COLO668 (cell line): ENCODE data around the gene VN1R2.
"Not testable (repeated sequence)": the region's sequence is repeated elsewhere in the genome, so short reads cannot be mapped to it uniquely, and the experiment has no call there.

Experiments
- DNase-seq: peaks from one replicate; lab custom pipeline; 2025; ENCODE audit not compliant: unreplicated experiment; lab: John Stamatoyannopoulos, UW

The VN1R2 gene

GRCh38 chr19:53257715-53258342 lies at the start of gene VN1R2:
Gene VN1R2, plus strand, starts transcription at chr19:53258292. Its CDS starts 84 bp downstream, at chr19:53258376.
- peak; percentile 3 for DNase-seq

- not testable (repeated sequence) for DNase-seq
These were observed 46.5 kb upstream of the VN1R2 start for GRCh38 chr19:53211554-53211953.

- no peak for DNase-seq
These were observed 45.3 kb upstream of the VN1R2 start for GRCh38 chr19:53212703-53213320.

- DNase-seq, result not testable (repeated sequence)
These were observed 35.4 kb upstream of the VN1R2 start for GRCh38 chr19:53222716-53223115.

DNA sequence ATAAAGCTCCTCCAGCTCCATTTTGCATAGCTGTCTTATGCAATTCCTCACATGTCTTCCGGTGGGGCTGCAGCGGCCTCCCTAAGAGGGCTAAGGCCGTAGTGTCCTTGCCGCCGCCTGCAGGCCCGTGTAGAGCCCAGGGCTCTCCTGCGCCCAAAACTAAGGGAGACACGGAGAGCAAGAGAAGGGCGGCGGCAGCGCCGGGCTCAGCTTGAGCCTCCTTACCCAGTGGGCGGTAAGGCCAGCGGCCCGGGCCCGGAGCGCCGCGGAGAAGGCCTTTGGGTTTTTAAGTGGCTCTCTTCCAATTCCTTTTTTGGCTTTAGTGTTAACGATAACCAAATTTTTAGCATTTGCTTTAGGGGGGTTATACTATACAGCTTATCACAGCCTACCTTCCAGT lies 33.5 kb upstream of the VN1R2 start:
- no peak for DNase-seq

DNA sequence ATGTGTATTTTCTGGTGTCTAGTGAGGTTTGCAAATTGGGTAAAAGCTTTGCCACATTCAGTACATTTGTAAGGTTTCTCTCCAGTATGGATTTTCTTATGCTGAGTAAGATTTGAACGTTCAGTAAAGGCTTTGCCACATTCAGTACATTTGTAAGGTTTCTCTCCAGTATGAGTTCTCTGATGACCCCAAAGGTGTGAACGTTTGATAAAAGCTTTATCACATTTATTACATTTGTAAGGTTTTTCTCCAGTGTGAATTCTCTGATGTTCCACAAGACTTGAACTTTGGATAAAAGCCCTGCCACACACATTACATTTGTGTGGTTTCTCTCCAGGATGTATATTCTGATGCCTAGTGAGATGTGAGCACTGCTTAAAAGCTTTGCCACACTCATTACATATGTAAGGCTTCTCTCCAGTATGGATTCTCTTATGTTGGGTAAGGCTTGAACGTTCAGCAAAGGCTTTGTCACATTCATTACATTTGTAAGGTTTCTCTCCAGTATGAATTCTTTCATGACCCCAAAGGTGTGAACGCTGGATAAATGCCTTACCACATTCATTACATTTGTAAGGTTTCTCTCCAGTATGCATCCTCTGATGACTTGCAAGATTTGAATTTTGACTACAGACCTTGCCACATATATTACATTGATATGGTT lies 20.8 kb upstream of the VN1R2 start:
- DNase-seq, result no peak

DNA sequence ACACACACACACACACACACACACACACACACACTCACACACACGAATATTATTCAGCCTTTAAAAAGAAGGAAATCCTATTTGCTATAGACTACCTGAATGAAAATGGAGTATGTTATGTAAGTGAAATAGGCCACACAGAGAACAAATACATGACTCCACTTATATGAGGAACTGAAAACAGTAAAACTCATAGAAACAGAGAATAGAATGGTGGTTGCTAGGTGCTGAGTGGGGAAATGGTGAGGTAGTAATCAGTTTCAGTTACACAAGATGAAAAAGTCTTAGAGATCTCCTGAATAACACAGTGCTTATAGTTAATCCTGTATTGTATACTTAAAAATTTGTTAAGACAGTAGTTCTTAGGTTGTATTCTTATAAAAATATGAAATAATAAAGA lies 11.6 kb upstream of the VN1R2 start:
- DNase-seq, result no peak

DNA sequence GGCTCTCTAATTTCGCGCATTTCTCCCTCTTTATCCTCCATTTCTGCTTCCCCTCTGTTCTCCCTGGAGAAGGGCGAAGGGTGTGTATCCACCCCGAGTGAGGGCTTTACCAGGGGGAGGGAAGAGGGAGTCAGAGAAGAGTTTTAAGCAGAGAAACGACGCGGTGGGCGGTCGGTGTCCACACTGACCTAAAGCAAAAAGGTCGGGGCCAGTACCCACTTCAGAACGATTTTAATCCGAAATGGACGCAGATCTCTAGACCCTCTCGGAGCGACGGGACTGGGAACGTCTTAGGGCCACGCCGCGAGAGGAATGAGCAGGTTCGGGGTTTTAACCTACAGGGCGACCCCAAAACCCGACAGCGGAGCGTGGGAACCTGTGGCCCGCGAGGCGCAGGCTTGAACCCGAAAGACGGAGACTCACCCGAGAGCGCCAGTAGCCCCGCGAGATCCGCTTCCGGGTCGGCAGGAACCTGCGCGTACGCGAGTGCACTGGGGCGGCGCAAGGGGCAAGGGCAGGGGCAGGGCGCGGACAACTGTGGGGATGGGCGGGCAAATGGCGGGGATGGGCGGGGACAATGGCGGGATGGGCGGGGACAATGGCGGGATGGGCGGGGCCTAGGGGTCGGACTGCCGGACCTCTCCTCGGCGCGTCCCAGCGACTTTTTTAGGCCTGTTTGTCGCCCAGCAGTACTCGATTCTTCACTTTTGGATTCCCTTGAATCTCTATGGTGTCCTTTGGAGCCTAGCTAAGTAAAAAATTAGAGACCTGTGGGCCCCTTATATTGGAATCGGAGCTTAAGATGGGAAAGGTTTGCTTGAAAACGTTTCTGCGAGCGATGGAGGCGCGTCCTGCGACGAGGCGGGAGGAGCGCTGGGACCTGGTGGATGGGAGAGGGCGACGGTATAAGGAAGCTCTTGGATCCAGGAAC lies 3.4 kb upstream of the VN1R2 start, which contains the start of gene ZNF677:
TSS of gene ZNF677 (minus strand) at position 463 of the 931 bp plus-strand sequence. CDS start 3,323 bp downstream, outside the sequence.
- DNase-seq, result peak; percentile 73

DNA sequence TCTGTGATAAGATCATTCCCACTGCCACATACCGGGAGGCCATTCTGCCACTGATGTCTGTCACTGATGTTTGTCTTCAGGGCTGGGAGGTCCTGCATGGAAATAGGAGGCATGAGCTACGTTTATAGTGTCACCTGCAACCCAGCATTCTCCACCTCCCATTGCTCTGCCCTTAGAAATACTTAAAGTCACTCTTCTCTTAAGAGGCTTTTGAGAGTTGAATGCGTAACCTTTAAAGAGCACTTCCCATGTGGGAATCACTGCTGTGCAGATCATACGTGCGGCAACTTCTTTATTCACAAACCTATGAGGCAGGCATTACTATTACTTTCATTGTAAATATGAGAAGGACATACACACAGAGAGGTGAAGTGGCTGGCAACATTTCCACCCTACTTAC lies 9.5 kb downstream of the VN1R2 start, which contains the start of gene VN1R4:
TSS of gene VN1R4 (minus strand) at position 101 of the 400 bp plus-strand sequence. CDS start at position 43, 58 bp downstream.
- DNase-seq, result not testable (repeated sequence)

DNA sequence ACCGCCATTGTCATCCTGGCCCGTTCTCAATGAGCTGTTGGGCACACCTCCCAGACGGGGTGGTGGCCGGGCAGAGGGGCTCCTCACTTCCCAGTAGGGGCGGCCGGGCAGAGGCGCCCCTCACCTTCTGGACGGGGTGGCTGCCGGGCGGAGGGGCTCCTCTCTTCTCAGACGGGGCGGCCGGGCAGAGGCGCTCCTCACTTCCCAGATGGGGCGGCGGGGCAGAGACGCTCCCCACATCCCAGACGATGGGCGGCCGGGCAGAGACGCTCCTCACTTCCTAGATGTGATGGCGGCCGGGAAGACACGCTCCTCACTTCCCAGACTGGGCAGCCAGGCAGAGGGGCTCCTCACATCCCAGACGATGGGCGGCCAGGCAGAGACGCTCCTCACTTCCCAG lies 11.8 kb downstream of the VN1R2 start:
- DNase-seq, result not testable (repeated sequence)

- DNase-seq, result no peak
These were observed 14.0 kb downstream of the VN1R2 start for GRCh38 chr19:53272044-53272443.

GRCh38 chr19:53275480-53275879 lies 17.4 kb downstream of the VN1R2 start:
- no peak for DNase-seq

GRCh38 chr19:53281947-53282346 lies 23.9 kb downstream of the VN1R2 start:
- peak; percentile 17 for DNase-seq

- no peak for DNase-seq
These were observed 27.0 kb downstream of the VN1R2 start for GRCh38 chr19:53285087-53285486.

DNA sequence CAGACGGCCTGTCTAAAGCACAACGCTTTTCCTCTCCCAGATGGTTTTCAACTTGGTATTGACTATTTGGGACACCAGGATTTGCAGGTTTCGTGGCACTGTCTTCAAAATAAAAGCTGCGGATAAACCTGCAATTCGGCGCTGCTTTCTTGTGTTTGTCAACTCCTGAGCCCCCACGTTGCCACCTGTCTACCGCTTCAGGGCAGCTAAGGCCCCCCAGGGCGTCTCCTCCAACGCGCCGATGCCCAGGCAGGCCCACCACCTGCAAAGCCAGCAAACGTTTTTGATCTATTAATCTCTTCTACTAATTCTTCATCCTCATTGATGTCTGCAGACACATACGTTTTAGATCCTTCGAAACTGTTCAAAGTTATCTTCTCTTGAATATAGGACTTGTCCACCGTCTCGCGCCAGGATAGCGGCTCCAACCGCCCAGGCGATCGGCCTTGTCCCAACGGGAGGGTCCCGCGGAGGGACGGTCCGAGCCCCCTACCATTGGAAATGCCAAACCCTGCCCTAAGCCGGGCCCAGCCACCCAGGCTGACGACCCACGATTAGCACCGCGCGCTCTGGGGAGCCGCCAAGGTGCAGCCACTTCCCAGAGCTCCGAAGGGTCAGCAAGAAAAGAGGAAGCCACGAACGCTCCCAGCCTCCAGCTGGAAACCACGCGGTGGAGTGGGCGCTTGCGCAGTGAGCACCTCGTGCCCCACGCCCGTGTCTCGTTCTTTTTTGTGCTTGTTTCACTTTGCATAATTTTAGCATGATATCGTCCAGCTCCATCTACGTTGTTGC lies 32.9 kb downstream of the VN1R2 start:
- no peak for DNase-seq

GRCh38 chr19:53294786-53295441 lies 36.8 kb downstream of the VN1R2 start:
- DNase-seq, result no peak

- peak; percentile 5 for DNase-seq
These were observed 43.2 kb downstream of the VN1R2 start for GRCh38 chr19:53301341-53301740.

DNA sequence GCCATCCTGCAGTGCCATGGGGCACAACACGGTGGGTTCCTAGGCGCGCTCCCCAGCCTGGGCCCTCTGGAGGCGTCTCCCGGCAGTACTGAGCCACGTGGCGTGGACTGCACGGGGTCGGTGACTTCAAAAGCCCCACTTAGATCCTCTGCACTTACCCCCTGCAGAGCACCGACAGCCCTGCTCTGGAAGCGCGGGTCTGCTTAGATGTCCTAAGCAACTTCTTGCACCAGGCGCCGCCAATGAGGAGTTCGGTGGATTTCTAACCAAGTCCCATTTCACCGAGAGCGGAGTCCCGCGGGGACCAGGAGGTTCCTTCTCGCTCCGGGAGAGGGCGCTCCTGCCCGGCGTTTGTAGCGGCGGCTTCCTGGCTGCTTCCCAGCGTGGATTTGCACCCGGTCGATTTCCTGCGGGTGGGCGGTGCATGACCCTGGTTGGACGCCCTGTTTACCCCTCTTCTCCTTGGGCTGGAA lies 50.3 kb downstream of the VN1R2 start:
- peak; percentile 47 for DNase-seq
